G401.6 (cell line): ENCODE data around the gene INO80C.

Source experiments
- FAIRE-seq: peaks from 2 replicates; lab custom pipeline; 2012; peaks lifted over from hg19 to GRCh38; lab: Jason Lieb, UNC

INO80C gene, protein sequence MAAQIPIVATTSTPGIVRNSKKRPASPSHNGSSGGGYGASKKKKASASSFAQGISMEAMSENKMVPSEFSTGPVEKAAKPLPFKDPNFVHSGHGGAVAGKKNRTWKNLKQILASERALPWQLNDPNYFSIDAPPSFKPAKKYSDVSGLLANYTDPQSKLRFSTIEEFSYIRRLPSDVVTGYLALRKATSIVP

DNA sequence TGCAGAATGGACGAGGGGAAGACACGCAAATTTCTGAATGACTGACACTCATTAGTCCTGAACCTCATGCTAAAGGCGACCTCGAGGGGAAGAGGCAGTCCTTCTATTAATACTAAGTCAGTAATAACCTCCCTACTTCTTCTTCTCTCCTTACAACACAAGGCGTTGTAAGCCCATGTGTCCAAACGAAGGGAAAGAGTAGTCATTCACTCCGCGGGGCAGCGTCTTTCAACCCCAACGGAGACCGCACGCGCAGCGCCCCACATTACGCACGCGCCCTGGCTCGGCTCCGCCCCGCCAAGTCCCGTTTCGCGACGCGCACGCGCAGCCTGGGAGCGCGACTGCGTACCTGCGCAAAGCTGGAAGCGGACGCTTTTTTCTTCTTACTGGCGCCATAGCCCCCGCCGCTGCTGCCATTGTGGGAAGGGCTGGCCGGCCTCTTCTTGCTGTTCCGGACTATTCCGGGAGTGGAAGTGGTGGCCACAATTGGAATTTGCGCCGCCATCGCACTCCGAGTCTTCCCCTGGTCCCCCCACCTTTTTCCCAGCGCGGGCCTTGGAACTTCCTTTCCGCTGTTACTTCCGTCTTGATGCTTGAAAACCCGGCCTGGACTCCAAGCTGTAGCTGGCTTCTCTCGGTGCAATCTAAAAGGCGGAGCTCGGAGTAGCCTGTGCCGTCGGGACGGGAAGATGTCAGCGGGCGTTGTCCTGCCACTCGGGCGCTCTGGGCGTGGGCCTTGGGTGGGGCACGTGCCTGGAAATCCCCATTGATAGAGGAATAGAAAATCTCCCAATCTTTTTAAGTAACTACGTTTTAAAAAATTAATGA lies at the start of gene INO80C:
Gene INO80C, minus strand, starts transcription at position 591 of the 828 bp plus-strand sequence. Its CDS starts 86 bp downstream, at position 505.
- peak; percentile 64 for FAIRE-seq

- no peak for FAIRE-seq
Observed at GRCh38 chr18:35547008-35547605, 49.3 kb upstream of the INO80C start.

GRCh38 chr18:35542356-35542755 lies 44.6 kb upstream of the INO80C start:
- no peak for FAIRE-seq

GRCh38 chr18:35535297-35535696 lies 37.5 kb upstream of the INO80C start:
- no peak for FAIRE-seq

- FAIRE-seq: no peak
Observed at GRCh38 chr18:35533916-35534405, 36.2 kb upstream of the INO80C start.

DNA sequence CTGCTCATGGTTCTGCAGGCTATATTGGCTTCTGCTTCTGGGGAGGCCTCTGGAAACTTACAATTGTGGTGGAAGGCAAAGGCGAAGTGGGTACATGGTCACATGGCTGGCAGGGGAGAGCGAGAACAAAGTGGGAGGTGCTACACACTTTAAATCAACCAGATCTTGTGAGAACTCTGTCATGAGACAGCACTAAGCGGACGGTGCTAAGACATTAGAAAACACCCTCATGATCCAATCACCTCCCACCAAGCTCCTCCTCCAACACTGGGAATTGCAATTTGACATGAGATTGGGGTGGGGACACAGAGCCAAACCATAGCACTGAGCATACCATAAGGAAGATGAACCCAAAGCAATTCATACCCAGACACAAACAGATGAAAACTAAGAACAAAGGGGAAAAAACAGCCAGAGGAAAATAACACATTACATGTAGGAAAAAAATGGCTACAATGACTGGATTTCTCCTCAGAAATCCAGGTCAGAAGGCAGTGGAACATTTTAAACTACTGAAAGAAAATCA lies 31.1 kb upstream of the INO80C start:
- FAIRE-seq: no peak

GRCh38 chr18:35526495-35527059 lies 28.8 kb upstream of the INO80C start:
- no peak for FAIRE-seq

- FAIRE-seq: no peak
Observed at GRCh38 chr18:35525795-35526494, 28.2 kb upstream of the INO80C start.

DNA sequence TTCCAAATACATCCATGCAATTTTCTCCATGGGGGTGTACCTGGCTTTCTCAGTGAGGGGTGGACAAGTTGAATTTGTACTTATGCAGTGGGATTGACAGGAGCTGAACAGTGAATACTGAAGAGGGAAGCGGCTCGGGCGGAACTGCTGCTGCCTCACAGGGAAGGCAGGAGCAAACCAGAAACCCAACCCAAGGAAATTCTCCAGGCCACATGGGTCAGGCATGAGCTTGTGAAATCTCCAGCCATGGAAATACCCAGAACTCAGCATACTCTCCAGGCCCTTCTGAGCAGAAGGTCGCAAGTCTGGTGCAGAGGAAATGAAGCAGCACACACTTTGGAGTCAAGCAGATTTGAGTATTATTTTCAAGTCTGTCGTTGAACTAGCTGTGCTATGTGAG lies 26.5 kb upstream of the INO80C start:
- FAIRE-seq: no peak

- FAIRE-seq: no peak
Observed at GRCh38 chr18:35522130-35522959, 24.6 kb upstream of the INO80C start.

DNA sequence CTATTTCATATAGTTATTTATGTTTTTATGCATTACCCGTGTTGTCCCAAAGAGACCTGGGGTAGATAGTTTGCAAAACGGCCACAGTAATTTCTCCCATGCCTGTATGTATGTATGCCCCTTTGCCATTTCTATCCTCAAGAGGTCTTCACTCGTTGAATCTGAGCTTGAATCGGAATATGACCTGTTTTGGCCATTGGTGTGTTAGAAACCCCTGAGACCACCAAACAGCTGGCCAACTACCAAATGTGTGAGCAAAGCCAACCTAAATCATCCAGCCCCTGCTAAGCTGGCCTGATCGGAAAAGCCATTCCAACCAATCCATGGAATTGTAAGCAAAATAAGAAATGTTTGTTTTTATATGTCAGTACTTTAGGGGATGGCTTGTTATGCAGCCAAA lies 23.4 kb upstream of the INO80C start:
- no peak for FAIRE-seq

GRCh38 chr18:35519148-35519899 lies 21.6 kb upstream of the INO80C start:
- FAIRE-seq: no peak

GRCh38 chr18:35517715-35518114 lies 20.0 kb upstream of the INO80C start:
- no peak for FAIRE-seq

- FAIRE-seq: no peak
Observed at GRCh38 chr18:35516789-35517188, 19.0 kb upstream of the INO80C start.

DNA sequence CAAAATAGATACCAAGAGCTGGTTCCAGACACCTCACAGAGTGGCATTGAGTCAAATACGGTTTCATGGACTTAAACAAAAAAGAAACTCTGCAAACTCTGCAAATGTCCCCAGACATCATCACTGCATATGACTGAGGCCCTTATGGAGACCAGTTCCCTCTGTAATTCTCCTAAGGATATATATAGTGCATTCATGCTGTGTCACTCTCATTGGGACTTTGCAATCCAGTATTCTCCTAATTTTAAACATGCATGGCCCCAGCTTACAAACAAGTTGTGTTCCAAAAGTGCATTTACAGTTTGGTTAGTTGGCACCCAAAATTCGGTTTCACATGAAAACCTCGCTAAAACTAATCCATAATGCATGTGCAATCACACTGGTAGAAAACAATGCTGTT lies 18.6 kb upstream of the INO80C start:
- no peak for FAIRE-seq

GRCh38 chr18:35515460-35516130 lies 17.8 kb upstream of the INO80C start:
- FAIRE-seq: no peak

DNA sequence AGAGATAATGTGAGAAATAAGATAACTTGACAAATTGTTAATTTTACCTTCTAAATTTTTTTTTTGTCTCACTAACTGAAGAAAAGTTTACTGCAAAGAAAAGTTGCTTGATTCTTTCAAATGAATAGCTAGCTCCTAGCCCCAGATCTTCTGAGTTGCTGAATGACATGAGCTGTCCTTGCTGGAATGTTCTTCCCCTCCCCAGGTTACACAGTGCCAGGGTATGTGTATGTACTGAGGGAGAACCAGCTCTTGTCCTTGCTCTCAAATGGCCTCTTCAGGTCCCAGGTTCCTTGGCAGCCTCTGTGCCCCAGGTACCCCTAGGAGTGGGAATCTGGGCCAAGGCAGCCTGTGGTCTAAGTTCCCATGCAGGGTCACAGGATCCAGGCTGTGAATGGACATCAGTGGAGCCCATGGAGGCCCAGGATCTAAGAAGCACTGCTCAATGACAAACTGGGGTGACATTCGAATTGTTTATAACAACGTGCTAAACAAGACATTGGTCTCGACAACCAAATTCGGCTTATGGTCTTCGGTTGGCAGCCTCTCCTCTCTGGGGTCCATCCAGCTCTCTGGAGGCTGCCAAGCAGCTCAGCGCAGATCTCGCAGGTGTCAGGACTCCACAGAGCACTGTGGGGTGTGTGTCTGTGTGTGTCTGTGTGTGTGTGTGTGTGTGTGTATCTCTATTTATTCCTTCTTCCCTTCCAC lies 17.1 kb upstream of the INO80C start:
- no peak for FAIRE-seq

- no peak for FAIRE-seq
Observed at GRCh38 chr18:35514283-35514682, 16.5 kb upstream of the INO80C start.
